Lower leg skin (tissue), 3 donors: ENCODE data around the gene ICOSLG.
"Not testable (repeated sequence)": the region's sequence is repeated elsewhere in the genome, so short reads cannot be mapped to it uniquely, and the experiment has no call there.

Experiments used
- CTCF ChIP-seq, 3 donors: fragments of 450-650 bp; IDR thresholded peaks; one replicate each; pipeline ENCODE4 v1.5.1; 2016; ENCODE audit warnings: antibody characterized with exemption in 3 of 3, mild to moderate bottlenecking in 3 of 3, moderate library complexity in 2 of 3
- POLR2A ChIP-seq, 2 donors: fragments of 450-650 bp; IDR thresholded peaks; one replicate each; pipeline ENCODE4 v1.6.1; 2016 to 2017; ENCODE audit warnings: antibody characterized with exemption in 2 of 2, mild to moderate bottlenecking in 1 of 2, moderate library complexity in 1 of 2

GRCh38 chr21:44283211-44283785 lies 42.6 kb upstream of the ICOSLG start:
- not testable (repeated sequence) for TF ChIP-seq POLR2A, CTCF (IDR thresholded peaks at IDR 0.05)
